Astrocyte (in vitro differentiated cells and primary cell): ENCODE data around the gene NARS2.

Experiments used
- EZH2 ChIP-seq: IDR thresholded peaks from 2 replicates; pipeline ENCODE4 v1.6.1; 2012; ENCODE audit warnings: mild to moderate bottlenecking, low read length, inconsistent platforms; ENCODE audit not compliant: insufficient read depth
- TF ChIP-seq, protein P1 (sequence below): IDR thresholded peaks from 2 replicates; pipeline ENCODE4 v1.5.1; 2011; ENCODE audit warnings: low read depth, mild to moderate bottlenecking, inconsistent platforms, low read length, moderate library complexity; ENCODE audit not compliant: insufficient read depth

DNA sequence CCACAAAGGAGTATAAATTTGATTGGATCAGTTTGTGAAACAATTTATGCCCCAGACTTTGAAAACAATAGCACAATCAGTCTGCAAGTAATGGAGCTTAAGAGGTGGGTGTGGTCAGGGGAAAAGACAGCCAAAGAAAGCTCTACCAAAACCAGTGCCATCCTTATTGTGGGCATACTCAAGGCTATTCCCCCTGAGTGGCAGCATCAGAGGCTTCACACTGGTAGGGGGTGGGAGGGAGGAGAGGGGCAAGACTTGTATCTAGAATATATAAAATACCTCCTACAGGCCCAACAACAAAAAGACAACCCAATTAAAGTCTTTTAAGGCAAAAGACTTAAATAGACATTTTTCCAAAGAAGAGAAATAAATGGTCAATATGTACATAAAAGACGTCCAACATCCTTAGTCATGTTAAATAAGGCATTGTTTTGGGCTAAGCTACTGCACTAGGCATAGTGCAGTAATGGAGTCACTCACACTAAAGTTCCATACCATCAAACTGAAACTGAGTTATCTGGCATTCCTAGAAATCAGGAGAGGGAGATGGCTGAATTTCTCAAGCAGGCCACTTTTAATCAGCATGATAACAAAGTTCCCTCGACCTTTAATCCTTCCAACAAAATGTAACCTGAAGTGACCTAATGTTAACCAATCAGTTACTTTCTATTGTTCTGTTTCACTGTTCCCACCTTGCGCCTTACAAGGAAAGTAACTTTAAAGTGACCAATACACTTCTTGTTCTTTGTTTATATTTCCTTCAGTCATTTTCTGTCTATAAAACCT, 24.8 kb downstream of the NARS2 start:
- TF ChIP-seq, protein P1, sequence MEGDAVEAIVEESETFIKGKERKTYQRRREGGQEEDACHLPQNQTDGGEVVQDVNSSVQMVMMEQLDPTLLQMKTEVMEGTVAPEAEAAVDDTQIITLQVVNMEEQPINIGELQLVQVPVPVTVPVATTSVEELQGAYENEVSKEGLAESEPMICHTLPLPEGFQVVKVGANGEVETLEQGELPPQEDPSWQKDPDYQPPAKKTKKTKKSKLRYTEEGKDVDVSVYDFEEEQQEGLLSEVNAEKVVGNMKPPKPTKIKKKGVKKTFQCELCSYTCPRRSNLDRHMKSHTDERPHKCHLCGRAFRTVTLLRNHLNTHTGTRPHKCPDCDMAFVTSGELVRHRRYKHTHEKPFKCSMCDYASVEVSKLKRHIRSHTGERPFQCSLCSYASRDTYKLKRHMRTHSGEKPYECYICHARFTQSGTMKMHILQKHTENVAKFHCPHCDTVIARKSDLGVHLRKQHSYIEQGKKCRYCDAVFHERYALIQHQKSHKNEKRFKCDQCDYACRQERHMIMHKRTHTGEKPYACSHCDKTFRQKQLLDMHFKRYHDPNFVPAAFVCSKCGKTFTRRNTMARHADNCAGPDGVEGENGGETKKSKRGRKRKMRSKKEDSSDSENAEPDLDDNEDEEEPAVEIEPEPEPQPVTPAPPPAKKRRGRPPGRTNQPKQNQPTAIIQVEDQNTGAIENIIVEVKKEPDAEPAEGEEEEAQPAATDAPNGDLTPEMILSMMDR, result no peak
- no peak for TF ChIP-seq EZH2
